Smooth muscle cell (in vitro differentiated cells): Measurements from ENCODE around the gene APOOL. TPM values are rescaled to one million over a fixed set of nuclear protein-coding genes. Genes with fewer than 3 reads are reported as not detected.
A peak's percentile ranks its signal among the peaks of the same experiment; 100 is the strongest.
"Not testable (repeated sequence)": the region's sequence is repeated elsewhere in the genome, so short reads cannot be mapped to it uniquely, and the experiment has no call there.

Source experiments
- DNase-seq: peaks from one replicate; lab custom pipeline; 2025; ENCODE audit not compliant: unreplicated experiment; lab: John Stamatoyannopoulos, UW
- H2AFZ ChIP-seq: fragments of 200-600 bp; sonication (generic); 2 replicates; pipeline ENCODE4 v1.6.0; 2016; ENCODE audit warnings: antibody characterized with exemption, low read depth, mild to moderate bottlenecking
- H3F3A ChIP-seq: fragments of 200-600 bp; sonication (generic); 2 replicates; pipeline ENCODE4 v1.6.0; 2017; ENCODE audit warnings: antibody characterized with exemption, low read depth
- H3K27ac ChIP-seq: fragments of 200-600 bp; sonication (generic); 2 replicates; pipeline ENCODE4 v1.5.1; 2016; ENCODE audit warnings: low read depth, mild to moderate bottlenecking
- H3K27me3 ChIP-seq: fragments of 200-600 bp; sonication (generic); 2 replicates; pipeline ENCODE4 v1.6.1; 2016; ENCODE audit warnings: low read depth, mild to moderate bottlenecking
- H3K36me3 ChIP-seq: fragments of 200-600 bp; sonication (generic); 2 replicates; pipeline ENCODE4 v1.5.1; 2016; ENCODE audit warnings: low read depth
- H3K4me1 ChIP-seq: fragments of 200-600 bp; sonication (generic); 2 replicates; pipeline ENCODE4 v1.5.1; 2016; ENCODE audit warnings: low read depth
- H3K4me2 ChIP-seq: fragments of 200-600 bp; sonication (generic); 2 replicates; pipeline ENCODE4 v1.6.0; 2016; ENCODE audit warnings: mild to moderate bottlenecking
- H3K4me3 ChIP-seq: fragments of 200-600 bp; sonication (generic); 2 replicates; pipeline ENCODE4 v1.5.1; 2016; ENCODE audit warnings: mild to moderate bottlenecking
- H3K79me2 ChIP-seq: fragments of 200-600 bp; sonication (generic); 2 replicates; pipeline ENCODE4 v1.6.0; 2016; ENCODE audit warnings: low read depth, mild to moderate bottlenecking
- H3K9ac ChIP-seq: fragments of 200-600 bp; sonication (generic); 2 replicates; pipeline ENCODE4 v1.6.0; 2016; ENCODE audit warnings: low read depth
- H3K9me3 ChIP-seq: fragments of 200-600 bp; sonication (generic); replicated peaks from 2 replicates; pipeline ENCODE4 v1.5.1; 2016; ENCODE audit warnings: low read depth
- H4K20me1 ChIP-seq: fragments of 200-600 bp; sonication (generic); 2 replicates; pipeline ENCODE4 v1.6.0; 2016; ENCODE audit warnings: low read depth
- CTCF ChIP-seq: fragments of 200-600 bp; sonication (generic); IDR thresholded peaks from 2 replicates; pipeline ENCODE4 v1.5.1; 2017; ENCODE audit warnings: borderline replicate concordance, mild to moderate bottlenecking, antibody characterized with exemption; ENCODE audit not compliant: insufficient read depth, poor library complexity, severe bottlenecking
- WGBS: methylation state at CpG from one replicate; pipeline ENCODE4 v1.1.7; 2016; ENCODE audit warnings: low lambda C conversion rate; 5-methylcytosine and 5-hydroxymethylcytosine counted together
- polyA plus RNA-seq: library from polyadenylated mRNA; unstranded; fragments of >200 nt; fragmentation: Nextera tagmentation; extraction: Ambion mirVana; gene quantifications from 2 replicates; pipeline ENCODE4 v1.2.1, GENCODE V29; 2016
- total RNA-seq: library from RNA; depleted of rRNA; stranded (reverse); fragments of >200 nt; gene quantifications from 2 replicates; pipeline ENCODE4 v1.2.3, GENCODE V29; 2014

Gene APOOL
- total and polyA plus RNA-seq, 2 experiments from 2014 or later, result 1.9 to 17.0 TPM

DNA sequence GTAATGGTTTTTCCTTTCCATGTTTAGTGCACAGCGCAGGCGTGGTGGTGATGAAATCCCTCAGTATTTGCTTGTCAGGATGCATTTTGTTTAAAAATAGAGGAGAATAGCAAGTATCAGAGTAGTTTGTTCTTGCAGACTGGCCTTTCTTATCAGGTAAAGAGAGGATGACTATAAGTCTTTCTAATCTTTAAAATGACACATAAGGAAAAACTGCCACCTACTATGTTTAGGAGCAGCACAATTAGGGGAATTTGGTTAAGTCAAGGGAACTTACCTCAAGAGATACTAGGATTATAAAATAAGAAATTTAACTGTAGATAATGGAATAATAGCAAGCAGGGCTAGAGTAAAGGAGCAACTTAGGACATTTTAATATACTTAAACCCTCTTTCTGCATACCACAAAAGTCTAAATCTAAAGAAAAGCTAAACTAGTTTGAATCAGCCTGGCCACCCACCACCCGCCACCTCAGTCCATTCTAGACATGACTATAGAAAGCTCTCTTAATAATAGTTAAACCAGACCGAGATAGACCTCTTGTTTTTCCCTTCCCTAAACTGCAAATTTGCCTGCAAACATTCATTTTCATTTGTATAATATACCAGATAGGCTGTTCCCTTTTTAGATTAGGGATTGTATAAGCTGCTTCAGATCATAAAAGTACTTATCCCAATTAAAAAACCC is 62.0 kb downstream of the APOOL start:
- TF ChIP-seq CTCF, result no peak

GRCh38 chrX:85077247-85077646 is 73.6 kb downstream of the APOOL start:
- not testable (repeated sequence) for H2AFZ ChIP-seq, H3K9ac ChIP-seq, H3K79me2 ChIP-seq, H3K4me3 ChIP-seq, H3F3A ChIP-seq, H3K27ac ChIP-seq, DNase-seq, H3K36me3 ChIP-seq, H3K27me3 ChIP-seq, H3K4me1 ChIP-seq, H4K20me1 ChIP-seq, H3K9me3 ChIP-seq, H3K4me2 ChIP-seq
- WGBS, result 88% methylated on average over 1 of the region's 1 CpG

More for the DNA sequence above, 62.0 kb downstream of the APOOL start:
- H3K27ac ChIP-seq, result no peak overlapping the region
- H3K4me3 ChIP-seq, result no peak overlapping the region
- H3K36me3 ChIP-seq, result no peaks in the 10 kb centered on the region
- no peak overlapping the region for H2AFZ ChIP-seq
- 42% methylated on average over 4 of the region's 4 CpGs for WGBS
- H3K9me3 ChIP-seq, result no peaks in the 10 kb centered on the region
- no peaks in the 10 kb centered on the region for H3K27me3 ChIP-seq
- H3F3A ChIP-seq, result no peaks in the 10 kb centered on the region
- H3K9ac ChIP-seq, result no peak overlapping the region
- H3K4me1 ChIP-seq, result no peaks in the 10 kb centered on the region
- DNase-seq, result no peak
- H3K4me2 ChIP-seq, result no peak overlapping the region
- H3K79me2 ChIP-seq, result no peaks in the 10 kb centered on the region
- H4K20me1 ChIP-seq, result no peaks in the 10 kb centered on the region

DNA sequence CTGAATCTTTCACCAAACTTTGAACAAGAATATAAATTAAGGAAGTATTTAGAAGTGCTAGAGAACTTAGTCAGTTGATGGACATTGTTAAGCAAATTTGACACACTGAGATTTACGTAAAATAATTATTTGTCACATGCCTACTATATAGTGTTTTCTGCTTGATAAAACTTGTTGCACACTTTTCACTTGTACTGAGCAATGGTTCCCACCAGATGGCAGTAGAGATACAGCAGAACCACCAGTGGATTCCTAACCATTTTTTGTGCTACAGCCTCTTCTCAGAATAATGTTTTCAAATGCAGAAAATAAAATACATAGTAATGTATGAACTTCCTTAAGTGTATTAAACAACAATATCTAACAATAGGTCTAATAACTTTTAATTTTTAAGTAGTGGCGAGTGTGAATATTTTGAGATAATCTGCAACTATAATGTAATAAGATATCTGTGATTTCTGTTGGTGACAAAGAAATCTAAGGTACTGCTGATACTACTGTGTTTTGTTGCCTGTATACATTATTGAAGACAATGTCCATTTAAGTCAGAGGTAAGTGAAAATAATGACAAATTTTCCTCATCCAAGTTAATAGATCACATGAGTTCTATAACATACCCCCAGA is 81.2 kb downstream of the APOOL start:
- Histone ChIP-seq H3F3A (no peaks in the 10 kb centered on the region), H3K4me3 (no peak overlapping the region), H3K27me3 (no peaks in the 10 kb centered on the region), H2AFZ (no peak overlapping the region), H4K20me1 (no peaks in the 10 kb centered on the region), H3K79me2 (no peaks in the 10 kb centered on the region), H3K4me1 (no peaks in the 10 kb centered on the region), H3K9me3 (no peaks in the 10 kb centered on the region), H3K4me2 (no peak overlapping the region), H3K36me3 (no peaks in the 10 kb centered on the region), H3K27ac (no peak overlapping the region), H3K9ac (no peak overlapping the region)
- TF ChIP-seq CTCF, result peak; percentile 73
- WGBS, result 59% methylated on average over 2 of the region's 2 CpGs
- no peak for DNase-seq

- Histone ChIP-seq H3K4me2 (no peak overlapping the region), H3K4me1 (no peaks in the 10 kb centered on the region), H3K36me3 (no peaks in the 10 kb centered on the region), H3K9me3 (no peaks in the 10 kb centered on the region), H3K4me3 (no peak overlapping the region), H3K27ac (no peak overlapping the region), H4K20me1 (no peaks in the 10 kb centered on the region), H3K79me2 (no peaks in the 10 kb centered on the region), H2AFZ (no peak overlapping the region), H3K27me3 (no peaks in the 10 kb centered on the region), H3F3A (no peaks in the 10 kb centered on the region), H3K9ac (no peak overlapping the region)
- no peak for DNase-seq
- no peak for TF ChIP-seq CTCF
- WGBS, result 80% methylated on average over 5 of the region's 5 CpGs
Observed at GRCh38 chrX:85089321-85089840, 85.7 kb downstream of the APOOL start.
